ENCODE measurements around the gene C13orf46. TPM values are rescaled to one million over a fixed set of nuclear protein-coding genes. Genes with fewer than 3 reads are reported as not detected.

Gene C13orf46
- total and polyA plus RNA-seq, 2 donors (not counting 1 experiment from before 2014, with no cell fraction given) = 0.50 to 0.56 TPM

GRCh38 chr13:114012921-114013320 is 39.0 kb upstream of the C13orf46 start:
- H3K4me1 ChIP-seq (ENCODE audit: control insufficient read depth, extremely low read depth, insufficient read depth, low read length) = no peaks in the 10 kb centered on the region
- H3K79me2 ChIP-seq (ENCODE audit: control insufficient read depth, insufficient read depth, low read length) = no peaks in the 10 kb centered on the region
- TF ChIP-seq CTCF (conservative IDR thresholded peaks at IDR 0.05 in 1 of 2, IDR thresholded peaks at IDR 0.05 in 1 of 2; ENCODE audit: low read depth in 1 of 2, low read length in 2 of 2) (no peak), EZH2 (IDR thresholded peaks at IDR 0.05; ENCODE audit: low read length, missing control alignments) (no peak)
- DNase-seq (ENCODE audit: low read depth in 2 of 2) = no peak
- H3K27me3 ChIP-seq (ENCODE audit: control insufficient read depth, insufficient read depth, low read length) = no peaks in the 10 kb centered on the region
- no peak overlapping the region for H2AFZ ChIP-seq (ENCODE audit: low read length)
- H3K9ac ChIP-seq (ENCODE audit: insufficient read depth, low read length) = no peak overlapping the region
- H3K4me2 ChIP-seq (ENCODE audit: extremely low read depth, insufficient read depth, low read length) = no peak overlapping the region
- no peak overlapping the region for H3K27ac ChIP-seq (ENCODE audit: insufficient read depth, low read length)
- H4K20me1 ChIP-seq (ENCODE audit: control insufficient read depth, extremely low read depth, insufficient read depth, low read length) = no peaks in the 10 kb centered on the region
- H3K9me3 ChIP-seq (ENCODE audit: control insufficient read depth, insufficient read depth, low read depth, low read length) = no peaks in the 10 kb centered on the region
- peaks cover 48% of the 10 kb centered on the region for H3K36me3 ChIP-seq (ENCODE audit: control insufficient read depth, insufficient read depth, low read length)
- no peak overlapping the region for H3K4me3 ChIP-seq (replicated peaks in 1 of 4; ENCODE audit: control extremely low read depth in 1 of 4, insufficient read depth in 1 of 4, low read depth in 3 of 4, low read length in 4 of 4)

- no peaks in the 10 kb centered on the region for H3K79me2 ChIP-seq (ENCODE audit: control insufficient read depth, insufficient read depth, low read length)
- H3K4me1 ChIP-seq (ENCODE audit: control insufficient read depth, extremely low read depth, insufficient read depth, low read length) = no peaks in the 10 kb centered on the region
- no peaks in the 10 kb centered on the region for H4K20me1 ChIP-seq (ENCODE audit: control insufficient read depth, extremely low read depth, insufficient read depth, low read length)
- TF ChIP-seq EZH2 (IDR thresholded peaks at IDR 0.05; ENCODE audit: low read length, missing control alignments) (no peak), CTCF (conservative IDR thresholded peaks at IDR 0.05 in 1 of 2, IDR thresholded peaks at IDR 0.05 in 1 of 2; ENCODE audit: low read depth in 1 of 2, low read length in 2 of 2) (no peak)
- no peak overlapping the region for H3K4me2 ChIP-seq (ENCODE audit: extremely low read depth, insufficient read depth, low read length)
- H3K4me3 ChIP-seq (replicated peaks in 1 of 4; ENCODE audit: control extremely low read depth in 1 of 4, insufficient read depth in 1 of 4, low read depth in 3 of 4, low read length in 4 of 4) = no peak overlapping the region
- H3K27ac ChIP-seq (ENCODE audit: insufficient read depth, low read length) = no peak overlapping the region
- peaks cover 46% of the 10 kb centered on the region for H3K36me3 ChIP-seq (ENCODE audit: control insufficient read depth, insufficient read depth, low read length)
- H3K9ac ChIP-seq (ENCODE audit: insufficient read depth, low read length) = no peak overlapping the region
- H3K9me3 ChIP-seq (ENCODE audit: control insufficient read depth, insufficient read depth, low read depth, low read length) = no peaks in the 10 kb centered on the region
- DNase-seq (ENCODE audit: low read depth in 2 of 2) = no peak
- H3K27me3 ChIP-seq (ENCODE audit: control insufficient read depth, insufficient read depth, low read length) = no peaks in the 10 kb centered on the region
- no peak overlapping the region for H2AFZ ChIP-seq (ENCODE audit: low read length)
These were observed 38.3 kb upstream of the C13orf46 start for GRCh38 chr13:114012141-114012540.

- H3K4me1 ChIP-seq (ENCODE audit: control insufficient read depth, extremely low read depth, insufficient read depth, low read length) = no peaks in the 10 kb centered on the region
- no peak overlapping the region for H3K9ac ChIP-seq (ENCODE audit: insufficient read depth, low read length)
- no peaks in the 10 kb centered on the region for H3K9me3 ChIP-seq (ENCODE audit: control insufficient read depth, insufficient read depth, low read depth, low read length)
- H4K20me1 ChIP-seq (ENCODE audit: control insufficient read depth, extremely low read depth, insufficient read depth, low read length) = no peaks in the 10 kb centered on the region
- no peak overlapping the region for H2AFZ ChIP-seq (ENCODE audit: low read length)
- TF ChIP-seq CTCF (conservative IDR thresholded peaks at IDR 0.05 in 1 of 2, IDR thresholded peaks at IDR 0.05 in 1 of 2; ENCODE audit: low read depth in 1 of 2, low read length in 2 of 2) = no peak
- TF ChIP-seq EZH2 (IDR thresholded peaks at IDR 0.05; ENCODE audit: low read length, missing control alignments) = no peak
- H3K27ac ChIP-seq (ENCODE audit: insufficient read depth, low read length) = no peak overlapping the region
- H3K4me3 ChIP-seq (replicated peaks in 1 of 4; ENCODE audit: control extremely low read depth in 1 of 4, insufficient read depth in 1 of 4, low read depth in 3 of 4, low read length in 4 of 4) = no peak overlapping the region
- no peaks in the 10 kb centered on the region for H3K79me2 ChIP-seq (ENCODE audit: control insufficient read depth, insufficient read depth, low read length)
- no peak overlapping the region for H3K4me2 ChIP-seq (ENCODE audit: extremely low read depth, insufficient read depth, low read length)
- no peaks in the 10 kb centered on the region for H3K27me3 ChIP-seq (ENCODE audit: control insufficient read depth, insufficient read depth, low read length)
- H3K36me3 ChIP-seq (ENCODE audit: control insufficient read depth, insufficient read depth, low read length) = peaks cover 38% of the 10 kb centered on the region
- no peak for DNase-seq (ENCODE audit: low read depth in 2 of 2)
These were observed 37.4 kb upstream of the C13orf46 start for GRCh38 chr13:114011226-114011625.

Data from fibroblast of lung (primary cell).